GM13977 (cell line): ENCODE results near the gene C6orf89.
"Not testable (repeated sequence)": the region's sequence is repeated elsewhere in the genome, so short reads cannot be mapped to it uniquely, and the experiment has no call there.

Source experiments
- DNase-seq: peaks from one replicate; pipeline ENCODE4 v3.0.0; 2012; ENCODE audit warnings: low spot score
- in situ Hi-C: fragments of 300-500 bp; cut with MboI; formaldehyde crosslinking; loops from one replicate; pipeline ENCODE4 v1.12.0; 2022; ENCODE audit warnings: low sequenced_read_pairs, low pct_unique_long_range_greater_than_20kb, mixed read lengths, inconsistent platforms; ENCODE audit not compliant: unreplicated experiment
- TF ChIP-seq, protein P1 (sequence below): IDR thresholded peaks from 2 replicates; pipeline ENCODE4 v1.5.1; 2012; ENCODE audit warnings: mild to moderate bottlenecking, control low read depth; ENCODE audit not compliant: insufficient read depth; ENCODE audit errors: extremely low read depth, missing control alignments

C6orf89 gene

DNA sequence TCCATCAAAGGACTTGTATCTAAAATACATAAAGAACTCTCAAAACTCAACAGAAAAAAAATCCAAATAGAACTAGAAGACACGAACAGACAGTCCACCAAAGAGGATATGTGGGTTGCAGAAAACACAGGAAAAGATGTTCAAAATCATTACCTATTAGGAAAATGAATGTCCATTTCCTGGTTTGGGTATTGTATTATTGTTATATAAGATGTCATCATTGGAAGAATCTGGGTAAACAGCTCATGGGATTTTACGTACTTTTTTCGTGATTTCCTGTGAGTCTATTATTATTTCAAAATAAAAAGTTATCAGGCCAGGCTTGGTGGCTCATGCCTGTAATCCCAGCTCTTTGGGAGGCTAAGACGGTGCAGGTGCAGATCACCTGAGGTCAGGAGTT, 59.5 kb downstream of the C6orf89 start:
- DNase-seq = no peak
- in situ Hi-C loops = no loop called here
- TF ChIP-seq, protein P1, sequence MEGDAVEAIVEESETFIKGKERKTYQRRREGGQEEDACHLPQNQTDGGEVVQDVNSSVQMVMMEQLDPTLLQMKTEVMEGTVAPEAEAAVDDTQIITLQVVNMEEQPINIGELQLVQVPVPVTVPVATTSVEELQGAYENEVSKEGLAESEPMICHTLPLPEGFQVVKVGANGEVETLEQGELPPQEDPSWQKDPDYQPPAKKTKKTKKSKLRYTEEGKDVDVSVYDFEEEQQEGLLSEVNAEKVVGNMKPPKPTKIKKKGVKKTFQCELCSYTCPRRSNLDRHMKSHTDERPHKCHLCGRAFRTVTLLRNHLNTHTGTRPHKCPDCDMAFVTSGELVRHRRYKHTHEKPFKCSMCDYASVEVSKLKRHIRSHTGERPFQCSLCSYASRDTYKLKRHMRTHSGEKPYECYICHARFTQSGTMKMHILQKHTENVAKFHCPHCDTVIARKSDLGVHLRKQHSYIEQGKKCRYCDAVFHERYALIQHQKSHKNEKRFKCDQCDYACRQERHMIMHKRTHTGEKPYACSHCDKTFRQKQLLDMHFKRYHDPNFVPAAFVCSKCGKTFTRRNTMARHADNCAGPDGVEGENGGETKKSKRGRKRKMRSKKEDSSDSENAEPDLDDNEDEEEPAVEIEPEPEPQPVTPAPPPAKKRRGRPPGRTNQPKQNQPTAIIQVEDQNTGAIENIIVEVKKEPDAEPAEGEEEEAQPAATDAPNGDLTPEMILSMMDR = no peak

DNA sequence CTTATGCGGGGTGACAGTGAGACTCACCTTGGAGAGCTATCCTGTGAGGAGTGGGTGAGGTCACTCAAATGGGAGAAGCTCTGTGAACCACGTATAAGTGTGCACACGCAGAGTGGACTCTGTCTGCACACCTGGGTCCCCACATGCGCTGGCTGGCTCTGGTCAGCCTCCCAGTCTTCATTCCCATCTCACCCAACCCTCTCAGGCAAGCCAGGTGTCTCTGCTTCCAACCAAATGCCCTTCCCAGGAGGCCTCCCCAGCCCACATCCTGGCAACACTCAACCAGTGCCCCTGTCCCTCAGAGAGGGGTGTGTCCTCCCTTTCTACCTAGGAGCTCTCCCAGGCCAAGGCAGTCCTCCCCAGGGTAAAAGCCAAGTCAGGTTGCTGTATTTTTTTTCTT, 60.8 kb downstream of the C6orf89 start:
- TF ChIP-seq, protein P1 = no peak
- in situ Hi-C loops = no loop called here
- no peak for DNase-seq

DNA sequence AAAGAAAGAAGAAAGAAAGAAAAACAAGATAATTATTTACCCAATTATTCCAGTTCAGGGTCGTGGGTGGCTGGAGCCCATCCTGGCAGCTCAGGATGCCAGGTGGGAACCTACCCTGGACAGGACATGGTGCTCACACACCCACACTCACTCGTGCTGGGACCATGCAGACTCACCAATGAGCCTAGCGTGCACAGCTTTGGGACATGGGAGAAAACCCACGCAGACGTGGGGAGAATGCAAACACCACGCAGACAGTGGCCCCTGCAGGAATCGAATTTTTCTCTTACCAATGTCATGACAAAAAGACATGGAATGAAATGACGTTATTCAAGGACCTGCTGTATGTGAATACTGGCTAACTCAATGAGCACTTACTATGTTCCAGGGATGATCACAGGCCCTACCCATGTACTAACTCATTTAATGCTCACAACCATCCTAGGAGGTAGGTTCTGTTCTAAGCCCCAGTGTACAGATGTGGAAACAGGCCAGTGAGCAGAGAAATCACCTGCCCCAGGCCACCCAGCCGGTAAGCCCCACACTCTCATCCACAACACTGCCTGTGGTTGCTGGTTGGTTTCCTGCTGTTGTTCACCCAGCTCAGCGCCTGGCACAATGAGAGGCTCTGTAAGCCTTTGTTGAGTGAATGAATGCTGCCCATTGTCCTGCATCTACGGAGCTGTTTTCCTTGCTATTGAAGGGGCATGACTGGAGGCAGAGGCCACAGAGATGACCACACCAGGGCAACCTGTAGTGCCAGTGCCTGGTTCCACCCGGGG, 62.0 kb downstream of the C6orf89 start:
- no peak for DNase-seq
- in situ Hi-C loops = no loop called here
- TF ChIP-seq, protein P1 = no peak

DNA sequence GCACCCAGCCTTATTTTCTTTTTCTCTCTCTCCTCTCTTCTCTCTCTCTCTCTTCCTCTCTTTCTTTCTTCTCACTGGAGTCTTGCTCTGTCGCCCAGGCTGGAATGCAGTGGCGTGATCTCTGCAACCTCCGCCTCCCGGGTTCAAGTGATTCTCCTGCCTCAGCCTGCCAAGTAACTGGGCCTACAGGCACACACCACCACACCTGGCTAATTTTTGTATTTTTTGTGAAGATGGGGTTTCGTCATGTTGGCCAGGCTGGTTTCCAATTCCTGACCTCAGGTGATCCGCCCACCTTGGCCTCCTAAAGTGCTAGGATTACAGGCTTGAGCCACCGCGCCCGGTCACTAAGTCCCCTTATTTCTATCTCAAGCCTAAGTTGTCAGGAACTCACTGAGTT, 63.3 kb downstream of the C6orf89 start:
- in situ Hi-C loops, DNase-seq: not testable (repeated sequence)

DNA sequence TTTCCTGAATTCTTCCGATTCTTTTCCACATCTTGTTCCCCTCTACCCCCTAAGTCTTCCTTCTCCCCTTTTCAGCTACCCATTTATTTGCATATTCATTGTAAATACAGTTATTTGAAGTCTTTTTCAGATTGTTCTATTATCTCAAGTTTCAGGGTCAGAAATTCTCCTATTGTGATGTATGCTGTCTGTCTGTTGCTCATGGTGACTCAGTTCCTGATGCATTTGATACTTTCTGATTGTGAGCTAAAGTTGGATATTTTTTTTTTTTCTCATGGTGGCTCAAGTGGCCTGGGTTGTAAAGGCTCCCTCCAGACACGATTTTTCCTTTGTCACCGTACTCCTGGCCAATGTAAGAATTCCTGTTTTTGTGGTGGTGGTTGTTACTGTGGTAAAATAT, 63.9 kb downstream of the C6orf89 start:
- in situ Hi-C loops = no loop called here
- TF ChIP-seq, protein P1 = no peak
- DNase-seq = no peak

DNA sequence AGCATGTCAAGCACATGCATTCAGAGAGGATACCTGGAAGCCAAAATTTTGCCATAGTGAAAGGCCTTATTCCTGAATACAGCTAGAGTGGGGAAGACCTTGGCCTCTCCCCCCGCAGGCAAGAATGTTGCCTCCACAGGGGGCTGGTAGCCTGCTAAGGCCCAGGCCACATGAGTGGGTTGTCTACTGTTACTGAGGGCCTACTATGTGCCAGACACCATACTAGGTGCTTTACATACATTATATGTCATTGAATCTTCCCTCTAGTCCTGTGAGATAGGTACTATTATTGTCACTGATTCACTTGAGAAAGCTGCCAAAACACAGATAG, 68.1 kb downstream of the C6orf89 start:
- no peak for DNase-seq
- TF ChIP-seq, protein P1 = no peak
- in situ Hi-C loops = no loop called here

DNA sequence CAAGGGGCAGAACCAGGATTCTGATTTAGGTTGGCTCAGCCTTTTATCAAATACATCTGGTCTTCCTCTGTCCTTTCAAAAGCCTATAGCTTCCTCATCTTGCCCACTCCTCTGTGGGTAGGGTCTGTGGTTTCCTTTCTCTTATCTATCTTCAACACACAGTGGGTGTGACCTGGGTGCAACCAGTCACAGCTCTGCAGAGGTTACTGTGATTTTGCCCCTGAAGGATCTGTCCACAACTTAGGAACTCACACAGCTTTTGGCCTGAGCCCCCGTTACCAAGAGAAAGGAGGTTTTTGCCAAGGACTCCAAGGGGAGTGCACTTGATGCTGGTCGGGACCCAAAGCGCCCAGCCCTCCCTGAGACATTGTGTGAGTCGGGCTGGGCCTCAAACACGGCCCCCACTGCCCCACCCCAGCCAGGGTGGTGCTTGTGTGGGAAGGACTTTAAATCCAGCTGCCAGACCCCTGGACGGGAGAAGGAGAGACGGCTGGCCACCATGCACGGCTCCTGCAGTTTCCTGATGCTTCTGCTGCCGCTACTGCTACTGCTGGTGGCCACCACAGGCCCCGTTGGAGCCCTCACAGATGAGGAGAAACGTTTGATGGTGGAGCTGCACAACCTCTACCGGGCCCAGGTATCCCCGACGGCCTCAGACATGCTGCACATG, 68.6 kb downstream of the C6orf89 start, which contains the start of gene PI16:
Gene PI16, plus strand, starts transcription at position 477 of the 670 bp plus-strand sequence. Its CDS starts 23 bp downstream, at position 500.
- DNase-seq = no peak
- TF ChIP-seq, protein P1 = no peak
- in situ Hi-C loops = no loop called here
